ENCODE results near the gene URB2. TPM values are rescaled to one million over a fixed set of nuclear protein-coding genes. Genes with fewer than 3 reads are reported as not detected.
A peak's percentile ranks its signal among the peaks of the same experiment; 100 is the strongest.

URB2 gene
- total RNA-seq, 1 experiment from 2014 or later = 24.6 TPM

- Mint-ChIP-seq H3K9me3 (no peaks in the 10 kb centered on the region), H3K4me1 (peaks cover 13% of the 10 kb centered on the region), H3K27ac (peak overlapping the region; percentile 23), H3K27me3 (ENCODE audit: low read depth) (no peaks in the 10 kb centered on the region), H3K36me3 (peaks cover 52% of the 10 kb centered on the region), H3K4me3 (no peak overlapping the region)
- ChIA-PET POLR2A (no interaction called here), CTCF (no interaction called here)
- ATAC-seq (peak; percentile 47), DNase-seq (ENCODE audit: low spot score) (no peak)
- no peak for TF ChIP-seq PREB (CRISPR knock-in tag; IDR thresholded peaks at IDR 0.05; ENCODE audit: borderline replicate concordance)
These were observed 18.7 kb upstream of the URB2 start for GRCh38 chr1:229607370-229607769.

GRCh38 chr1:229608590-229608989 is 17.5 kb upstream of the URB2 start:
- peaks cover 13% of the 10 kb centered on the region for H3K4me1 Mint-ChIP-seq
- no peak overlapping the region for H3K27ac Mint-ChIP-seq
- peaks cover 53% of the 10 kb centered on the region for H3K36me3 Mint-ChIP-seq
- POLR2A ChIA-PET = no interaction called here
- ATAC-seq (no peak), DNase-seq (ENCODE audit: low spot score) (no peak)
- CTCF ChIA-PET = no interaction called here
- no peaks in the 10 kb centered on the region for H3K27me3 Mint-ChIP-seq (ENCODE audit: low read depth)
- H3K9me3 Mint-ChIP-seq = no peaks in the 10 kb centered on the region
- TF ChIP-seq ZNF121 (CRISPR knock-in tag; IDR thresholded peaks at IDR 0.05) = peak; percentile 80; the same call in 1 of the 2 replicates
- TF ChIP-seq JAZF1 (CRISPR knock-in tag; IDR thresholded peaks at IDR 0.05) = no peak
- H3K4me3 Mint-ChIP-seq = no peak overlapping the region

GRCh38 chr1:229613938-229614337 is 12.1 kb upstream of the URB2 start:
- DNase-seq (ENCODE audit: low spot score) (no peak), ATAC-seq (no peak)
- ChIA-PET CTCF (no interaction called here), POLR2A (no interaction called here)
- no peak for TF ChIP-seq ARID4B (CRISPR knock-in tag; IDR thresholded peaks at IDR 0.05; ENCODE audit: borderline replicate concordance)
- H3K9me3 Mint-ChIP-seq = no peaks in the 10 kb centered on the region
- no peaks in the 10 kb centered on the region for H3K27me3 Mint-ChIP-seq (ENCODE audit: low read depth)
- H3K27ac Mint-ChIP-seq = no peak overlapping the region
- no peak overlapping the region for H3K4me3 Mint-ChIP-seq
- H3K4me1 Mint-ChIP-seq = peaks cover 10% of the 10 kb centered on the region
- peaks cover 37% of the 10 kb centered on the region for H3K36me3 Mint-ChIP-seq

- Mint-ChIP-seq H3K36me3 (peaks cover 30% of the 10 kb centered on the region), H3K9me3 (no peaks in the 10 kb centered on the region), H3K4me1 (peaks cover 13% of the 10 kb centered on the region), H3K27me3 (ENCODE audit: low read depth) (no peaks in the 10 kb centered on the region), H3K4me3 (no peak overlapping the region), H3K27ac (0 out of 2 replicates have a peak overlapping the region, but pooled peaks have one; percentile 11)
- DNase-seq (ENCODE audit: low spot score) = no peak
- ATAC-seq = no peak
- CTCF ChIA-PET = no interaction called here
- POLR2A ChIA-PET = no interaction called here
- TF ChIP-seq PRDM15 (CRISPR knock-in tag; IDR thresholded peaks at IDR 0.05) = no peak
- TF ChIP-seq NR2C2 (CRISPR knock-in tag; IDR thresholded peaks at IDR 0.05) = no peak
- TF ChIP-seq ARID4B (CRISPR knock-in tag; IDR thresholded peaks at IDR 0.05; ENCODE audit: borderline replicate concordance) = no peak
- TF ChIP-seq HMGA2 (CRISPR knock-in tag; IDR thresholded peaks at IDR 0.05) = no peak
- no peak for TF ChIP-seq ZNF281 (CRISPR knock-in tag; IDR thresholded peaks at IDR 0.05)
- TF ChIP-seq ZNF263 (CRISPR knock-in tag; IDR thresholded peaks at IDR 0.05; ENCODE audit: low read depth) = no peak
- TF ChIP-seq GRHL2 (CRISPR knock-in tag; IDR thresholded peaks at IDR 0.05; ENCODE audit: insufficient replicate concordance, severe bottlenecking) = no peak
- no peak for TF ChIP-seq GTF2I (CRISPR knock-in tag; conservative IDR thresholded peaks at IDR 0.05)
- TF ChIP-seq FOXK1 (CRISPR knock-in tag; IDR thresholded peaks at IDR 0.05) = no peak
These were observed 11.3 kb upstream of the URB2 start for GRCh38 chr1:229614701-229615100.

Measured in WTC11 (cell line).